ENCODE data around the gene KPNB1.

Gene KPNB1

GRCh38 chr17:47707884-47708283, 58.2 kb downstream of the KPNB1 start:
- no peak for DNase-seq (ENCODE audit: extremely low spot score, insufficient read length, low read depth)
- no peak for FAIRE-seq

GRCh38 chr17:47708312-47708863, 58.7 kb downstream of the KPNB1 start:
- no peak for DNase-seq (ENCODE audit: extremely low spot score, insufficient read length, low read depth)

DNA sequence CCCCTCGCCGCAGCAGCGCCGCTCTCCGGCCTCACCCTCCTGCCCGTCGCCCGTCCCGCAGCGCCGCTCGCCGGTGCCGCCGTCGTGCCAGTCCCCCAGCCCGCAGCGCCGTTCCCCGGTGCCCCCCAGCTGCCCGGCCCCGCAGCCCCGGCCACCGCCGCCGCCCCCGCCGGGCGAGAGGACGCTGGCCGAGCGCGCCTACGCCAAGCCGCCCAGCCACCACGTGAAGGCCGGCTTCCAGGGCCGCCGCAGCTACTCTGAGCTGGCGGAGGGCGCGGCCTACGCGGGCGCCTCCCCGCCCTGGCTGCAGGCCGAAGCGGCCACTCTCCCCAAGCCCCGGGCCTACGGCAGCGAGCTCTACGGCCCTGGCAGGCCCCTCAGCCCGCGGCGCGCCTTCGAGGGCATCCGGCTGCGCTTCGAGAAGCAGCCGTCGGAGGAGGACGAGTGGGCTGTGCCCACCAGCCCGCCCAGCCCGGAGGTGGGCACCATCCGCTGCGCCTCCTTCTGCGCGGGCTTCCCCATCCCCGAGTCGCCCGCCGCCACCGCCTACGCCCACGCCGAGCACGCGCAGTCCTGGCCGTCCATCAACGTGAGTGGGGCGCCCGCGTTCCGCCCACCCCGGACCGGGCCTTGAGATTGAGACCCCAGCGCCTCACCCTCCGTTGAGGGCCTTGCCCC, 59.3 kb downstream of the KPNB1 start:
- DNase-seq (ENCODE audit: extremely low spot score, insufficient read length, low read depth) (no peak), FAIRE-seq (no peak)

More at GRCh38 chr17:47708312-47708863, 58.7 kb downstream of the KPNB1 start:
- no peak for FAIRE-seq

DNA sequence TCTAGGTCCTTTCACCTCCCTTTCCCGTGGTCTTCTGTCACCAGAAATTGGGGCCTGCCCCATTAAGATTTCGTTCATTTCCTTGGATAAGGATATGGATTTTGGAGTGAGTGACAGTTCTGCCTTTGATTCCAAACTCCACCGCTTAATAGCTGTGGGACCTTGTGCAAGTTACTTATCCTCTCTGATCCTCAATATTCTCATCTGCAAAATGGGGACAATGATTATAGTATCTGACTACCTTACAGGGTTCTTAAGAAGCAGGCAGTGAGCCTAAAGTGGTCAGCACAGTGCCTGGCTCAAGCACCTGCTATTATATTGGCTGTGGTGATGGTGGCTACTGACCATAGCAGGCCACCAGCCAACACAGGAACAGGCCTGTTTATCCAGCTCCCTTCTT, 59.9 kb downstream of the KPNB1 start:
- DNase-seq (ENCODE audit: extremely low spot score, insufficient read length, low read depth) = no peak

DNA sequence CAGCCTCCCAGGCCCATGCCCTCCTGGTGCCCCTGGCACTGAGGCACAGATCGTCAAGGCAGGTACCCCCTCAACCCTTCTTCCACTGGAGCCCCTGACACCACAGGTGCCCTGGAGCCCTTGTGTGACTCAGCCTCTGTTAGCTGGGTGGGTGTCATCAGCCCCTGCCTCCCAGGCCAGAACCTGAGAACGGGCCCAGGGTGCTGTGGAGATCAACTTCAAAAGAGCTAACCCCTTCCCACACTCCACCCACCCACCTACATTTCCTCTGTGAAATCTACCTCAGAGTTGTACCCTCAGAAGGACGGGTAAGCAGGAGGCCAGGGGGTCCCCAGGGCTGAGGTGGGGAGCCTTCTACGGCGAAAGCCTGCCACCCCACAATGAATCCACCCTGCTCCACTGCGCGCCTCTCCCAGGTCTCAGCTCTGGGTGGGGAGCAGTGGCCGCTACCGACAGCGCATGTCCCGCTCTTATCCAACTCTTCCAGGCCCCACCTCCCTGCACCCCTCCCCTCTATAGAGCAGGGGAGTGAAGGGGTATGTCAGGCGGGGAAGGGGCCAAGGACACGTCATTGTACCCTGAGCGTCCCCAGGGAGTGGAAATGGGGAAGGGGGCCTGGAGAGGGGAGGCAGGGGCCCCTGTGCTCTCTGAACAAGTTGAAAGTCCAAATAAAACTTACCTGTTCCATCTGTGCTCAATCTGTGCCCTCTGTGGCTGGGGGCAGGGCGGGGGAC, 61.8 kb downstream of the KPNB1 start:
- DNase-seq (ENCODE audit: extremely low spot score, insufficient read length, low read depth) (no peak), FAIRE-seq (no peak)

More for the DNA sequence above, 59.9 kb downstream of the KPNB1 start:
- no peak for FAIRE-seq

DNA sequence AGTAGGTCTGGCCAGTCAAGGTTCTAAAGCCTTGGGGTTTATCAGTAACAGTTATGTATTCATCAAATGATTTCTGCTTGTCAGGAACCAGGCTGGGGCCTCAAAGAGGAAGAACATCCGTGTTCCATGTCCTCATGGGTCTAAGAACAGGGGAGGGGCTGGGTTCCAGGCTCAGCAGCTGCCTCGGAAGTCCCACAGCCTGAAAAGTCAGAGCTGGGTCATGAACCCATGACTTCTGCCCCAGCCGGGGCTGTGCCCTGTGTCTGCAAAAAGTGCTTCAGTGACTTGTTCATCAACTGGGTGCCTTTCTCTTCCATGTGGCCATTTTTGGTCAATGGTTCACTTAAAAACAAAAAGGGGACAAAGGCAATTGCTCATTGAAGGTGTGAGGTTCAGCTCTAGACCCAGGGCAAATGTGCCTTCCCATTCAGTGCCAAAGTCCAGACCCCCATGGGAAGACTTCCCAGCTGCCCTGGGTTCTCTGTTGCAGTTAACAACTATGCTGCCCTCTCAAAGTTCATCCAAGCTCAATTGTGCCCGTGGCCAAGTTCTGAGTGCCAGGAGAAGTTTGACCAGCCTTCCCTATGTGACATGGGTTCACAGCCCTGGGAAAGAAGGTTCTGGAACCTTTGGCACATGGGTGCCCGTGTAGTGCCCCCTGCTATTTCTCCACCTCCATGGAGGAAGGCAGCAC, 62.8 kb downstream of the KPNB1 start:
- FAIRE-seq = no peak
- no peak for DNase-seq (ENCODE audit: extremely low spot score, insufficient read length, low read depth)

GRCh38 chr17:47713980-47714700, 64.4 kb downstream of the KPNB1 start:
- FAIRE-seq = peak; percentile 63
- no peak for DNase-seq (ENCODE audit: extremely low spot score, insufficient read length, low read depth)

DNA sequence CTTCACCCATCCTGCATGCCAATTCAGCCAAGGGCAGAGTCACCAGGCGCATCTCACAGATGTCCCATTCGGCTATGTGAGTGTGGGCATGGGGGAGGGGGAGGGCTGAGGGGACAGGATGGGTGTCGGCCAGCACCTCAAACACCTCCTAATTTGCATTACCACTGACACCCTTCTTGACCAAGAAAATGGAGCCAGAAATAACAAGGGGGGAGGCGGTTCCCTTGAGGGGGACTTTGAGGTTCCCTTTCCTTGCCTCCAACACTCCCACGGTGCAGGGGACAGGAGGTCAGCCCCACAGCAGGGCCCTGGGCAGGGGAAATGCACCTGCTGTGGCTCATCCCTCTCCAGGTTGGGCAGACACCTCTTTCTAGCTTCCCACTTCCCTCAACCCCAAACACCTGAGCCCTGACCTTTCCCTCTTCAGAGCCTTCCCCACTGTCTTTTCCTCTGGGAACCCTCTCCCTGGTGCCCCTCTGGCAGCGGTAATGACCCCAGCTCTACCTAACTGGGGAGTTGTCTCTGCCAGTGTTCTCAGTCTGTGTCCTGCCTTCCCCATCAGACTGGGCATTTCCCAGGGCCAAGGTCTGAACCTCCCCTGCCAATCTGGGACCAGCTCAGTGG, 65.2 kb downstream of the KPNB1 start:
- peak; percentile 93 for FAIRE-seq
- no peak for DNase-seq (ENCODE audit: extremely low spot score, insufficient read length, low read depth)

DNA sequence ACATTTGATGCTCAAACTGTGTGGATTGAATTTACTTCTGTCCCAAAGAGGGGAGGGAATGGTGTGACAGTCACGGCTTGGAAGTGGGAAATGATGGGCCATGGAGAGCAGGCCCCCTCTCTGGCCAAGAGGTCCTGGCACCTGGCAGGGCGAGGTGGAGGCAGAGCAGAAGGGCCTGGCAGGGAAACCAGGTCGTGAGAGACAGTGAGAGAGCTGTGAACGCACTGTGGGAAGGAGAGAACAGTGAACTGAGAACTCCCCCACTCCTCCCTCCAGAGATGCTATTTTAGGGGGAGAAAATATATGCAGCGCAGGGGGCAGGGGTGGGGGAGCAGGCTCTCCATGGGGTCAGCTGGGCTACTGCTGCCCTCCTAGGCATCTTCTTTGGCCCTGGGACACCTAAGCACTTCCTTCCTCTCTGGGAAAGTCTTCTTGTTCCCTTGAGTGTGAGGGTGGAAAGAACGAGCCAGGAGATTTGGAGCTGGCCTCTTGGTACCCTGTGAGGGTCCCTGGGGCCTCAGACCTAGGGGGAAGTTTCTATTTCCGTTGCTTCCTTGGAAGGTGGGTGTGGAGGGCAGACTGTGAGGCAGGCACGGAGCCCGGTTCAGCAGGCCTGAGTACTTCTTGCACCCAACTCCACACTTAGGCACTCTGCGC, 66.1 kb downstream of the KPNB1 start:
- FAIRE-seq (peak; percentile 59), DNase-seq (ENCODE audit: extremely low spot score, insufficient read length, low read depth) (no peak)

GRCh38 chr17:47716375-47716774, 66.7 kb downstream of the KPNB1 start:
- peak; percentile 51 for FAIRE-seq
- DNase-seq (ENCODE audit: extremely low spot score, insufficient read length, low read depth) = no peak

- FAIRE-seq (peak; percentile 83), DNase-seq (ENCODE audit: extremely low spot score, insufficient read length, low read depth) (no peak)
Measured at GRCh38 chr17:47717261-47717697, 67.6 kb downstream of the KPNB1 start.

- FAIRE-seq = peak; percentile 24
- DNase-seq (ENCODE audit: extremely low spot score, insufficient read length, low read depth) = no peak
Measured at GRCh38 chr17:47717979-47718621, 68.4 kb downstream of the KPNB1 start.

DNA sequence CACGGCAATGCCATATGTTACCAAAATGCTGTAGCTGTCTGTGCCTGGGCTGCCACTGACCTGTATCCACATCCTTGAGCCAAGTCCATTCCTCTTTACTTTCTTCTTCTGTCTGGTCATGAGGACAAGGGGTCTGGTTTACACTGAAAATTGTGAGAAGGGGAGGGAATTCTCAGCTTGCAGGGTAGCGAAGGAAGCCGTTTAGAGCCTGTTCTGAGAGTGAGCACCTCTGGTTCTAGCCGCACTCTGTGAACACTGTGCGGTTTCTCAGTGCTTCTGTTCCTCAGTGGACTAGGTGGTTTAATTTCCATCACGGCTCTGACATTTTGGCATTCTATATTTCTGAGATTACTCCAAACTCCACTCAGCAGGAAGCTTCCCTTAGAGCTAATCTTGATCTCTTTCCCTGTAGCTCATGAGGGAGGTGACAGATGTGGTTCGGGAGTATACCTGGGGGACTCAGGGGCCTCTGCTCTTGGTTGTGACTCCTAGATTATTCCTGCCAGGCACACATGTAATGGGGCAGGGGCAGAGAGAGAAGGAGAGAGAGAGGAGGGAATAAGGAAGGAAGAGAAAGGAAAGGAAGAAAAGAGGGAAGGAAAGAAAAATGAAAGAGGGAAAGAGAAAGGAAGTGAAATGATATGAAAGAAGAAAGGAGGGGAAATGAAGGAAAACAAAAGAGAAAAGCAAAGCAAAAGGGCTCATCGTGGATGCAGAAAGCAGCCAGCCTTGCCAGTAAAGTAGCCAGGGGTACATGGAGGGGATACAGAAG, 69.1 kb downstream of the KPNB1 start:
- peak; percentile 33 for FAIRE-seq

GRCh38 chr17:47719411-47720152, 69.9 kb downstream of the KPNB1 start:
- FAIRE-seq = peak; percentile 84
- no peak for DNase-seq (ENCODE audit: extremely low spot score, insufficient read length, low read depth)

More for the DNA sequence above, 69.1 kb downstream of the KPNB1 start:
- DNase-seq (ENCODE audit: extremely low spot score, insufficient read length, low read depth) = no peak

- DNase-seq (ENCODE audit: extremely low spot score, insufficient read length, low read depth) (no peak), FAIRE-seq (no peak)
Measured at GRCh38 chr17:47720196-47720595, 70.5 kb downstream of the KPNB1 start.

- peak; percentile 77 for FAIRE-seq
- DNase-seq (ENCODE audit: extremely low spot score, insufficient read length, low read depth) = no peak
Measured at GRCh38 chr17:47720754-47721533, 71.2 kb downstream of the KPNB1 start.
